Spleen (tissue), 11 donors: ENCODE measurements around the gene SLC38A3. TPM values are rescaled to one million over a fixed set of nuclear protein-coding genes. Genes with fewer than 3 reads are reported as not detected.
A peak's percentile ranks its signal among the peaks of the same experiment; 100 is the strongest.

Source experiments
- DNase-seq: peaks from one replicate; pipeline ENCODE4 v3.0.0-alpha.2; 2020
- H3K27ac ChIP-seq, 8 donors: fragments of 200-600 bp; sonication (generic) in 7 of 8; 1 replicate in 4 of 8; 2 replicates in 4 of 8; pipeline versions ENCODE4 v1.5.0 to v1.8.0; 2016 to 2021; ENCODE audit warnings: inconsistent platforms in 4 of 8, mild to moderate bottlenecking in 4 of 8, moderate library complexity in 1 of 8
- H3K27me3 ChIP-seq, 7 donors: fragments of 200-600 bp; sonication (generic) in 6 of 7; replicated peaks in 1 of 7; 1 replicate in 4 of 7; 2 replicates in 3 of 7; pipeline versions ENCODE4 v1.5.0 to v1.8.0; 2016 to 2021; ENCODE audit warnings: inconsistent platforms in 3 of 7, mild to moderate bottlenecking in 1 of 7
- H3K36me3 ChIP-seq, 6 donors: fragments of 200-600 bp; sonication (generic) in 5 of 6; 1 replicate in 4 of 6; 2 replicates in 2 of 6; pipeline versions ENCODE4 v1.5.0 to v1.8.0; 2016 to 2021; ENCODE audit warnings: inconsistent platforms in 2 of 6
- H3K4me1 ChIP-seq, 6 donors: fragments of 200-600 bp; sonication (generic) in 5 of 6; 1 replicate in 3 of 6; 2 replicates in 3 of 6; pipeline versions ENCODE4 v1.5.0 to v1.8.0; 2016 to 2021; ENCODE audit warnings: inconsistent platforms in 3 of 6
- H3K4me3 ChIP-seq, 8 donors: fragments of 200-600 bp; sonication (generic) in 7 of 8; 1 replicate in 4 of 8; 2 replicates in 4 of 8; pipeline versions ENCODE4 v1.5.0 to v1.8.0; 2016 to 2021; ENCODE audit warnings: inconsistent platforms in 4 of 8, mild to moderate bottlenecking in 4 of 8, moderate library complexity in 2 of 8
- H3K9me3 ChIP-seq, 8 donors: fragments of 200-600 bp; sonication (generic) in 7 of 8; 1 replicate in 4 of 8; 2 replicates in 4 of 8; pipeline versions ENCODE4 v1.5.0 to v1.8.0; 2016 to 2021; ENCODE audit warnings: inconsistent platforms in 4 of 8
- CTCF ChIP-seq, 11 experiments: fragments of 200-600 bp in 7 of 11; fragments of 450-650 bp in 4 of 11; sonication (generic) in 4 of 11; IDR thresholded peaks in 8 of 11; conservative IDR thresholded peaks in 3 of 11; 1 replicate in 7 of 11; 2 replicates in 4 of 11; pipeline versions ENCODE4 v1.4.0 to v1.8.0; 2016 to 2021; ENCODE audit warnings: antibody characterized with exemption in 11 of 11, inconsistent platforms in 4 of 11, mild to moderate bottlenecking in 1 of 11
- POLR2A ChIP-seq, 3 donors: fragments of 450-650 bp; IDR thresholded peaks; one replicate each; pipeline ENCODE4 v1.5.1; 2017; ENCODE audit warnings: antibody characterized with exemption in 3 of 3, mild to moderate bottlenecking in 1 of 3
- POLR2AphosphoS5 ChIP-seq, 3 donors: sonication (generic); formaldehyde crosslinking; IDR thresholded peaks; one replicate each; pipeline ENCODE4 v1.5.1; 2017; ENCODE audit warnings: antibody characterized with exemption in 3 of 3
- WGBS, 5 donors: extraction: QIAGEN DNeasy Blood & Tissue Kit in 3 of 5; methylation state at CpG; one replicate each; pipeline versions ENCODE4 v1.1.5 to v1.1.7; 2013 to 2018; 5-methylcytosine and 5-hydroxymethylcytosine counted together
- intact Hi-C: fragments of 100-400 bp; cut with DNase I; formaldehyde crosslinking; loops from one replicate; pipeline ENCODE4 v1.15.0; 2023; ENCODE audit warnings: low total_unique reads
- polyA plus RNA-seq, 3 donors: library from polyadenylated mRNA; stranded (reverse); fragments of 200-250 nt; gene quantifications; one replicate each; pipeline ENCODE4 v1.2.1, GENCODE V29; 2013
- total RNA-seq, 7 donors: library from RNA; depleted of rRNA in 3 of 7; stranded (reverse); fragments of >200 nt in 3 of 7; fragmentation: NEBNext Ultra II Directional in 4 of 7; extraction: Animal tissue kit (Norgen Biotek cat#: 25700) in 4 of 7; gene quantifications; one replicate each; pipeline versions ENCODE4 v1.1.0 to v1.2.1, GENCODE V29; 2016 to 2021
- donor health status: healthy with polysubstance abuse.
- donor health status: DM: no; HTN: no; CAD: no; lungs with moderate emphysema.
- donor health status: DM: no; HTN: no; CAD: no.
- donor health status: Bipolar disorder and iron deficiency.
- donor health status: healthy.
- donor health status: DM: no; HTN: no; CAD: no.
- donor health status: DM: yes; HTN: yes; CAD: no.

SLC38A3 gene
- total and polyA plus RNA-seq, 10 donors, result 0.02 to 0.07 TPM; not detected in 8

- Histone ChIP-seq H3K4me1 (peaks cover 41 to 100% (median 82%) of the 10 kb centered on the region in 6 donors), H3K27ac (peak overlapping the region; percentile 75 to 99 (median 88)), H3K27me3 (no peaks in the 10 kb centered on the region), H3K36me3 (peaks cover 0 to 95% (median 83%) of the 10 kb centered on the region in 6 donors), H3K9me3 (no peaks in the 10 kb centered on the region), H3K4me3 (peak overlapping the region in 1 of 8 donors; percentile 56)
- DNase-seq, result no peak
- TF ChIP-seq POLR2A (IDR thresholded peaks at IDR 0.05) (no peak), POLR2AphosphoS5 (IDR thresholded peaks at IDR 0.05) (peak in 1 of 3 donors; percentile 25), CTCF (IDR thresholded peaks at IDR 0.05 in 8 of 11, conservative IDR thresholded peaks at IDR 0.05 in 3 of 11) (no peak)
- 71 to 89% (median 83%) methylated on average over 7 to 9 of the region's 9 CpGs for WGBS, 5 donors
- intact Hi-C loops, result no loop called here
Observed at GRCh38 chr3:50255251-50255615, 50.2 kb downstream of the SLC38A3 start.

GRCh38 chr3:50256978-50257890 is 52.2 kb downstream of the SLC38A3 start:
- Histone ChIP-seq H3K36me3 (peaks cover 0 to 75% (median 70%) of the 10 kb centered on the region in 6 donors), H3K27me3 (no peaks in the 10 kb centered on the region), H3K9me3 (no peaks in the 10 kb centered on the region), H3K27ac (peak overlapping the region in 4 of 8 donors; percentile 94 to 99 (median 98)), H3K4me3 (no peak overlapping the region), H3K4me1 (peaks cover 31 to 94% (median 74%) of the 10 kb centered on the region in 6 donors)
- intact Hi-C loops, result no loop called here
- DNase-seq, result no peak
- no peak for TF ChIP-seq POLR2A (IDR thresholded peaks at IDR 0.05)
- TF ChIP-seq POLR2AphosphoS5 (IDR thresholded peaks at IDR 0.05), result peak in 1 of 3 donors; percentile 65
- TF ChIP-seq CTCF (IDR thresholded peaks at IDR 0.05 in 8 of 11, conservative IDR thresholded peaks at IDR 0.05 in 3 of 11), result peak in 9 of 11 experiments; percentile 16 to 68 (median 50)
- WGBS, 5 donors, result 89 to 94% (median 91%) methylated on average over 15 to 20 of the region's 20 CpGs

GRCh38 chr3:50258029-50258680 is 53.1 kb downstream of the SLC38A3 start:
- Histone ChIP-seq H3K4me3 (no peak overlapping the region), H3K36me3 (peaks cover 0 to 65% (median 61%) of the 10 kb centered on the region in 6 donors), H3K4me1 (peaks cover 28 to 89% (median 64%) of the 10 kb centered on the region in 6 donors), H3K27ac (peak overlapping the region in 4 of 8 donors; percentile 93 to 99 (median 96)), H3K27me3 (no peaks in the 10 kb centered on the region), H3K9me3 (no peaks in the 10 kb centered on the region)
- TF ChIP-seq POLR2AphosphoS5 (IDR thresholded peaks at IDR 0.05), result peak; percentile 42 to 73 (median 46)
- TF ChIP-seq CTCF (IDR thresholded peaks at IDR 0.05 in 8 of 11, conservative IDR thresholded peaks at IDR 0.05 in 3 of 11), result no peak
- no peak for DNase-seq
- intact Hi-C loops, result no loop called here
- WGBS, 5 donors, result 81 to 96% (median 88%) methylated on average over 14 to 17 of the region's 17 CpGs
